Measurements from ENCODE around the gene EFCAB11. TPM values are rescaled to one million over a fixed set of nuclear protein-coding genes. Genes with fewer than 3 reads are reported as not detected.

Gene EFCAB11
- total RNA-seq, 4 donors from 2014 or later: 3.2 to 5.1 (median 3.7) TPM

- 76% methylated on average over 2 of the region's 2 CpGs for WGBS
- Histone ChIP-seq H3K4me3 (no peak overlapping the region), H3K36me3 (peaks cover 4% of the 10 kb centered on the region), H3K9me3 (no peaks in the 10 kb centered on the region), H3K27ac (no peak overlapping the region), H3K27me3 (no peaks in the 10 kb centered on the region), H3K4me1 (peaks cover 20% of the 10 kb centered on the region)
- TF ChIP-seq CTCF (IDR thresholded peaks at IDR 0.05) (no peak), EP300 (IDR thresholded peaks at IDR 0.05) (no peak), POLR2AphosphoS5 (IDR thresholded peaks at IDR 0.05) (no peak), POLR2A (IDR thresholded peaks at IDR 0.05) (no peak)
- no peak for DNase-seq (ENCODE audit: low spot score in 2 of 2)
These were observed 2.0 kb downstream of the EFCAB11 start for GRCh38 chr14:89952576-89952975.

DNA sequence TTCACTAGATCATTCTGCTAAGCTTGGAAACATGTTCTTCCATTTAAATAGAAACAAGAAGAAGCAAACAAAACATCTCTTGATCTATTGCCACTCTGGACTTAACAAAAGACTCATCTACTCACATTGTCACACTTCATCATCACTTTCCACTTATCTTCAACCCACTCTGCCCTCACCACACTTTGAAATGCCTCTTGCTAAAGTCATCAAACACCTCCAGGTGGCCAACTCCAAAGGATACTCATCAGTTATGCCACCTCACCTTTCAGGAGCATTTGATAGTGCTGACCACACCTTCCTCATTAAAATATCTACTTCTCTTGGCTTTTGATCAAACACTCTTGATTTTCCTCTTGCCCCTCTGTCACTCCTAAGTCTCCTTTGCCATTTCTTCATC is 7.2 kb downstream of the EFCAB11 start:
- no peaks in the 10 kb centered on the region for H3K9me3 ChIP-seq
- peaks cover 4% of the 10 kb centered on the region for H3K36me3 ChIP-seq
- no peaks in the 10 kb centered on the region for H3K4me1 ChIP-seq
- no peak overlapping the region for H3K4me3 ChIP-seq
- DNase-seq (ENCODE audit: low spot score in 2 of 2): no peak
- no peak for TF ChIP-seq EP300 (IDR thresholded peaks at IDR 0.05)
- no peak for TF ChIP-seq POLR2A (IDR thresholded peaks at IDR 0.05)
- no peak for TF ChIP-seq CTCF (IDR thresholded peaks at IDR 0.05)
- TF ChIP-seq POLR2AphosphoS5 (IDR thresholded peaks at IDR 0.05): no peak
- no peaks in the 10 kb centered on the region for H3K27me3 ChIP-seq
- no peak overlapping the region for H3K27ac ChIP-seq

DNA sequence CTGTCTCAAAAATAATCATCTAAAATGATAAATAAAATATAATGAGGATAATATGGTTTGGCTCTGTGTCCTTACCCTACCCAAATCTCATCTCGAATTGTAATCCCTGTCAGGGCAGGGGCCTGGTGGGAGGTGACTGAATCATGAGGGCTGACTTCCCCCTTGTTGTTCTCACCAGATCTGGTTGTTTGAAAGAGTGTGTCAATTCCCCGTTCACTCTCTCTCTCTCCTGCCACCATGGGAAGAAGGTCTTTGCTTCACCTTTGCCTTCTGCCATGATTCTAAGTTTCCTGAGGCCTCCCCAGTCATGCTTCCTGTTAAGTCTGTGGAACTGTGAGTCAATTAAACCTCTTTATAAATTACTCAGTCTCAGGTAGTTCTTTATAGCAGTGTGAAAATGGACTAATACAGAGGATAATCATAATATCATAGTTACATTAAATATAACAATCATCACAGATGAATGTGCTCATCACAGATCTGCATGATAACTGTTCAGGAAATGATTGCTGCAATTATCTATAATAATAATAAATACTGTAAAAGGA is 12.6 kb downstream of the EFCAB11 start:
- Histone ChIP-seq H3K27ac (no peak overlapping the region), H3K9me3 (no peaks in the 10 kb centered on the region), H3K4me3 (no peak overlapping the region), H3K36me3 (no peaks in the 10 kb centered on the region), H3K27me3 (no peaks in the 10 kb centered on the region), H3K4me1 (no peaks in the 10 kb centered on the region)
- no peak for TF ChIP-seq EP300 (IDR thresholded peaks at IDR 0.05)
- TF ChIP-seq POLR2A (IDR thresholded peaks at IDR 0.05): no peak
- no peak for TF ChIP-seq CTCF (IDR thresholded peaks at IDR 0.05)
- no peak for TF ChIP-seq POLR2AphosphoS5 (IDR thresholded peaks at IDR 0.05)
- no peak for DNase-seq (ENCODE audit: low spot score in 2 of 2)
- 86% methylated on average over 2 of the region's 2 CpGs for WGBS

- no peak for DNase-seq (ENCODE audit: low spot score in 2 of 2)
- no peaks in the 10 kb centered on the region for H3K27me3 ChIP-seq
- no peaks in the 10 kb centered on the region for H3K9me3 ChIP-seq
- H3K27ac ChIP-seq: no peak overlapping the region
- peaks cover 4% of the 10 kb centered on the region for H3K36me3 ChIP-seq
- WGBS: 54% methylated on average over 3 of the region's 3 CpGs
- no peak overlapping the region for H3K4me3 ChIP-seq
- H3K4me1 ChIP-seq: no peaks in the 10 kb centered on the region
- no peak for TF ChIP-seq POLR2AphosphoS5 (IDR thresholded peaks at IDR 0.05)
- TF ChIP-seq POLR2A (IDR thresholded peaks at IDR 0.05): no peak
- no peak for TF ChIP-seq EP300 (IDR thresholded peaks at IDR 0.05)
- no peak for TF ChIP-seq CTCF (IDR thresholded peaks at IDR 0.05)
These were observed 17.8 kb downstream of the EFCAB11 start for GRCh38 chr14:89936654-89937185.

- Histone ChIP-seq H3K36me3 (peaks cover 15% of the 10 kb centered on the region), H3K27me3 (no peaks in the 10 kb centered on the region), H3K4me3 (no peak overlapping the region), H3K27ac (no peak overlapping the region), H3K4me1 (no peaks in the 10 kb centered on the region), H3K9me3 (no peaks in the 10 kb centered on the region)
- no peak for DNase-seq (ENCODE audit: low spot score in 2 of 2)
- TF ChIP-seq CTCF (IDR thresholded peaks at IDR 0.05) (no peak), POLR2AphosphoS5 (IDR thresholded peaks at IDR 0.05) (no peak), EP300 (IDR thresholded peaks at IDR 0.05) (no peak), POLR2A (IDR thresholded peaks at IDR 0.05) (no peak)
- 57% methylated on average over 6 of the region's 6 CpGs for WGBS
These were observed 21.5 kb downstream of the EFCAB11 start for GRCh38 chr14:89933002-89933401.
